ENCODE results near the gene TNK1.

Gene TNK1

GRCh38 chr17:7404737-7405349 lies 24.0 kb downstream of the TNK1 start (continued):
- TF ChIP-seq ZNF26 (tag by site-specific recombination; IDR thresholded peaks at IDR 0.05) (no peak), ZNF561 (tag by site-specific recombination; IDR thresholded peaks at IDR 0.05; ENCODE audit: borderline replicate concordance) (no peak), ZNF138 (tag by site-specific recombination; IDR thresholded peaks at IDR 0.05; ENCODE audit: borderline replicate concordance) (no peak), ZNF558 (tag by site-specific recombination; IDR thresholded peaks at IDR 0.05) (no peak)

- POLR2A ChIA-PET: interaction anchor here (0.6 to 3.2 kb wide), 6 partner anchors 11 to 1357 kb away, joined by 3 to 31 read pairs (median 4); partner anchors contain the start of genes POLR2A and TMEM102
- peak overlapping the region; percentile 31; the same call in 1 of the 2 replicates for H3K27ac ChIP-seq (ENCODE audit: extremely low read depth, low read depth, low read length)
- peaks cover 9 to 29% of the 10 kb centered on the region in 2 experiments; a peak in 2 of 3 replicates for H3K36me3 ChIP-seq (ENCODE audit: control insufficient read depth in 2 of 2, insufficient read depth in 1 of 2, low read length in 2 of 2)
- H3K4me3 ChIP-seq (ENCODE audit: low read depth, low read length): peak overlapping the region; percentile 69
- no peaks in the 10 kb centered on the region for H3K9me3 ChIP-seq (ENCODE audit: control insufficient read depth, insufficient read depth, low read depth, low read length)
- CTCF ChIA-PET: interaction anchor here (1.0 to 1.7 kb wide), 2 partner anchors 13 to 31 kb away, joined by 4 to 5 read pairs; no protein-coding TSS in a partner anchor
- peaks cover 8% of the 10 kb centered on the region for H3K4me1 ChIP-seq (ENCODE audit: control insufficient read depth, insufficient read depth, low read length)
- no peak for TF ChIP-seq ZNF24 (tag by site-specific recombination; IDR thresholded peaks at IDR 0.05)
- peak; percentile 35; the same call in 1 of the 2 replicates for TF ChIP-seq ZNF692 (tag by site-specific recombination; IDR thresholded peaks at IDR 0.05)
- TF ChIP-seq ZNF639 (tag by site-specific recombination; IDR thresholded peaks at IDR 0.05): peak; percentile 32; the same call in 1 of the 2 replicates
- no peak for TF ChIP-seq ZNF138 (tag by site-specific recombination; IDR thresholded peaks at IDR 0.05; ENCODE audit: borderline replicate concordance)
- peak; percentile 21; the same call in 1 of the 2 replicates for TF ChIP-seq GLIS2 (tag by site-specific recombination; IDR thresholded peaks at IDR 0.05)
- TF ChIP-seq ZNF544 (tag by site-specific recombination; IDR thresholded peaks at IDR 0.05): no peak
- TF ChIP-seq PATZ1 (tag by site-specific recombination; IDR thresholded peaks at IDR 0.05): peak; percentile 75
- no peak for TF ChIP-seq HOXC10 (CRISPR knock-in tag; IDR thresholded peaks at IDR 0.05)
- TF ChIP-seq ZBTB7A (tag by site-specific recombination; IDR thresholded peaks at IDR 0.05; ENCODE audit: low read depth): peak; percentile 11; the same call in 1 of the 2 replicates
- TF ChIP-seq SP7 (tag by site-specific recombination; IDR thresholded peaks at IDR 0.05): 0 out of 2 replicates have a peak, but pooled peaks have one; percentile 5
- no peak for TF ChIP-seq ZNF10 (tag by site-specific recombination; IDR thresholded peaks at IDR 0.05)
- TF ChIP-seq ZNF561 (tag by site-specific recombination; IDR thresholded peaks at IDR 0.05; ENCODE audit: borderline replicate concordance): no peak
- TF ChIP-seq SP3 (tag by site-specific recombination; IDR thresholded peaks at IDR 0.05): peak; percentile 41; the same call in 1 of the 2 replicates
- TF ChIP-seq ZFP41 (tag by site-specific recombination; IDR thresholded peaks at IDR 0.05; ENCODE audit: borderline replicate concordance): no peak
- no peak for TF ChIP-seq ZNF114 (tag by site-specific recombination; IDR thresholded peaks at IDR 0.05)
- TF ChIP-seq ZNF510 (tag by site-specific recombination; IDR thresholded peaks at IDR 0.05; ENCODE audit: insufficient replicate concordance): no peak
- TF ChIP-seq ZNF350 (tag by site-specific recombination; IDR thresholded peaks at IDR 0.05): no peak
- TF ChIP-seq ZBTB11 (tag by site-specific recombination; conservative IDR thresholded peaks at IDR 0.05; ENCODE audit: low read depth): no peak
- TF ChIP-seq ZNF362 (tag by site-specific recombination; IDR thresholded peaks at IDR 0.05): no peak
- no peak for TF ChIP-seq SP2 (tag by site-specific recombination; IDR thresholded peaks at IDR 0.05)
Measured at GRCh38 chr17:7405350-7406234, 24.7 kb downstream of the TNK1 start.

All from HEK293 (cell line).